ENCODE data around the gene RAMAC.

RAMAC gene

DNA sequence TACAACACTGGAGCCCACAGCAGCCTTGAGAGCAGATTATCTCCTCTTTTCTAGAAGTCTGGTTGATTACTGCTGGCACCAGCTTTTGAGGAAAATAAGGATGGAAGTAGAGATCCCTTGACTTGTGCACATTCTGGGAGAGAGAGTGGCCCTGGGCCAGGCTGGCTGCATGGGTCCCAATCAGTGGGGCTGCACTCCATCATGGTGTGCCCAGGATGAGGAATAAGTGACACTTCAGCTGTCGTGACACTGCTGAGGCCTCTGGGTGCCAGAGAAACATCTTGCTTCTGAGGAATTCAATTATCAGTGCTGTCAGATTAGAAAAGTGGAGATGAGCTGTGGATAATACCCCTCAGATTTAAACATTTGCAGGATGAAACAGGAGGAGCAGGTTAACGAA is 9.1 kb downstream of the RAMAC start:
- Histone ChIP-seq H3K27ac (ENCODE audit: low read length) (no peak overlapping the region), H2AFZ (ENCODE audit: low read depth, low read length) (no peak overlapping the region), H3K4me3 (ENCODE audit: low read depth in 1 of 2, low read length in 2 of 2) (no peak overlapping the region), H3K4me1 (ENCODE audit: insufficient read depth, low read length) (no peaks in the 10 kb centered on the region), H3K36me3 (ENCODE audit: insufficient read depth, low read length) (no peaks in the 10 kb centered on the region; the same call in 1 of the 2 replicates), H3K27me3 (ENCODE audit: insufficient read depth, low read length, poor library complexity) (no peaks in the 10 kb centered on the region), H4K20me1 (ENCODE audit: insufficient read depth, low read length) (no peaks in the 10 kb centered on the region), H3K79me2 (ENCODE audit: insufficient read depth, low read length) (no peaks in the 10 kb centered on the region), H3K9ac (ENCODE audit: low read depth, low read length) (no peak overlapping the region), H3K4me2 (ENCODE audit: insufficient read depth, low read length) (no peak overlapping the region), H3K9me3 (ENCODE audit: insufficient read depth, low read length, severe bottlenecking) (no peaks in the 10 kb centered on the region)
- TF ChIP-seq, protein P1, sequence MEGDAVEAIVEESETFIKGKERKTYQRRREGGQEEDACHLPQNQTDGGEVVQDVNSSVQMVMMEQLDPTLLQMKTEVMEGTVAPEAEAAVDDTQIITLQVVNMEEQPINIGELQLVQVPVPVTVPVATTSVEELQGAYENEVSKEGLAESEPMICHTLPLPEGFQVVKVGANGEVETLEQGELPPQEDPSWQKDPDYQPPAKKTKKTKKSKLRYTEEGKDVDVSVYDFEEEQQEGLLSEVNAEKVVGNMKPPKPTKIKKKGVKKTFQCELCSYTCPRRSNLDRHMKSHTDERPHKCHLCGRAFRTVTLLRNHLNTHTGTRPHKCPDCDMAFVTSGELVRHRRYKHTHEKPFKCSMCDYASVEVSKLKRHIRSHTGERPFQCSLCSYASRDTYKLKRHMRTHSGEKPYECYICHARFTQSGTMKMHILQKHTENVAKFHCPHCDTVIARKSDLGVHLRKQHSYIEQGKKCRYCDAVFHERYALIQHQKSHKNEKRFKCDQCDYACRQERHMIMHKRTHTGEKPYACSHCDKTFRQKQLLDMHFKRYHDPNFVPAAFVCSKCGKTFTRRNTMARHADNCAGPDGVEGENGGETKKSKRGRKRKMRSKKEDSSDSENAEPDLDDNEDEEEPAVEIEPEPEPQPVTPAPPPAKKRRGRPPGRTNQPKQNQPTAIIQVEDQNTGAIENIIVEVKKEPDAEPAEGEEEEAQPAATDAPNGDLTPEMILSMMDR (IDR thresholded peaks at IDR 0.05; ENCODE audit: borderline replicate concordance, extremely low read depth, low read length, poor library complexity, severe bottlenecking): no peak
- TF ChIP-seq EZH2 (IDR thresholded peaks at IDR 0.05; ENCODE audit: borderline replicate concordance, low read depth, low read length, severe bottlenecking): no peak
- no peak for DNase-seq
- ATAC-seq (ENCODE audit: insufficient read depth, low read depth): no peak

DNA sequence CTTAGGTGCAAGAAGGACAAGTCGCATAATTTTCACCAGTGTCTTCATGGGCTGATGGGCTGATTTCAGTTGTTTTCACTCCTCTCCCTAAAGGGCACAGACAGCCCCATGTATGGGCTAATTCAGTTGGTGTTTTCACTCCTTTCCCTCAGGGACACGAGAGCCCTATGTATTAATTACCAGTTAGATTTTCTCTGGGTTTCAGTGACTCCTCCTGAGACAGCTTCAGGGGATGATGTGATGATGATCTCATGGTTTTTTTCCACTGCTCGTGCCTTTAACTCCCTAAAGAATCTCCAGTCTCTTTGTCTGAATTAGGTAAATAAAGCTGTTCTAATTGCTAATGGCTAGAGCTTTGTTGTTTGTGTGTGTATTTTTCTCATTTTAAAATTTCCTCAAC is 9.9 kb downstream of the RAMAC start:
- TF ChIP-seq, protein P1 (IDR thresholded peaks at IDR 0.05; ENCODE audit: borderline replicate concordance, extremely low read depth, low read length, poor library complexity, severe bottlenecking): no peak
- no peak for TF ChIP-seq EZH2 (IDR thresholded peaks at IDR 0.05; ENCODE audit: borderline replicate concordance, low read depth, low read length, severe bottlenecking)
- Histone ChIP-seq H3K36me3 (ENCODE audit: insufficient read depth, low read length) (no peaks in the 10 kb centered on the region; the same call in 1 of the 2 replicates), H3K9ac (ENCODE audit: low read depth, low read length) (no peak overlapping the region), H3K79me2 (ENCODE audit: insufficient read depth, low read length) (no peaks in the 10 kb centered on the region), H4K20me1 (ENCODE audit: insufficient read depth, low read length) (no peaks in the 10 kb centered on the region), H3K9me3 (ENCODE audit: insufficient read depth, low read length, severe bottlenecking) (no peaks in the 10 kb centered on the region), H2AFZ (ENCODE audit: low read depth, low read length) (no peak overlapping the region), H3K27me3 (ENCODE audit: insufficient read depth, low read length, poor library complexity) (no peaks in the 10 kb centered on the region), H3K4me3 (ENCODE audit: low read depth in 1 of 2, low read length in 2 of 2) (no peak overlapping the region), H3K4me1 (ENCODE audit: insufficient read depth, low read length) (no peaks in the 10 kb centered on the region), H3K4me2 (ENCODE audit: insufficient read depth, low read length) (no peak overlapping the region), H3K27ac (ENCODE audit: low read length) (no peak overlapping the region)
- DNase-seq (no peak), ATAC-seq (ENCODE audit: insufficient read depth, low read depth) (no peak)

DNA sequence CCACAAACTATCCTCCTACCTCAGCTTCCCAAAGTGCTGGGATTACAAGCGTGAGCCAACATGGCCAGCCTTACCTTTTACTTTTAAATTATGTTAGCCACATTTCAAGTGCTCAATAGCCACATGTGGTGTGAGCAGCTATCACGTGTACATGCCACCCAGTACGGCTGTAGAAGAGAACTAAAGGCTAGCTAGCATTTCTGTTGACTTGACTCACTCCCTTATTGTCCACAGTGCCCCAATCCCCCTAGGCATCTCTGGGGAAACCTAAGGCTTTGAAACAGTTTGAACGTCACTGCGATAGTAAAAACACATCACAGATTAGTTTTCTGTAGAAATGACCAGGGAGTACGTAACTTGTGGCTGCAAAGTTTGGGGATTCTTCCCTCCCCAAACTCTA is 13.4 kb downstream of the RAMAC start:
- no peaks in the 10 kb centered on the region for H3K36me3 ChIP-seq (ENCODE audit: insufficient read depth, low read length)
- H3K27me3 ChIP-seq (ENCODE audit: insufficient read depth, low read length, poor library complexity): no peaks in the 10 kb centered on the region
- no peaks in the 10 kb centered on the region for H3K4me1 ChIP-seq (ENCODE audit: insufficient read depth, low read length)
- no peak overlapping the region for H3K4me3 ChIP-seq (ENCODE audit: low read depth in 1 of 2, low read length in 2 of 2)
- no peak overlapping the region for H3K27ac ChIP-seq (ENCODE audit: low read length)
- DNase-seq (no peak), ATAC-seq (ENCODE audit: insufficient read depth, low read depth) (no peak)
- no peaks in the 10 kb centered on the region for H3K9me3 ChIP-seq (ENCODE audit: insufficient read depth, low read length, severe bottlenecking)
- no peak for TF ChIP-seq EZH2 (IDR thresholded peaks at IDR 0.05; ENCODE audit: borderline replicate concordance, low read depth, low read length, severe bottlenecking)
- TF ChIP-seq, protein P1 (IDR thresholded peaks at IDR 0.05; ENCODE audit: borderline replicate concordance, extremely low read depth, low read length, poor library complexity, severe bottlenecking): no peak
- H3K9ac ChIP-seq (ENCODE audit: low read depth, low read length): no peak overlapping the region
- no peak overlapping the region for H3K4me2 ChIP-seq (ENCODE audit: insufficient read depth, low read length)
- H2AFZ ChIP-seq (ENCODE audit: low read depth, low read length): no peak overlapping the region
- no peaks in the 10 kb centered on the region for H3K79me2 ChIP-seq (ENCODE audit: insufficient read depth, low read length)
- H4K20me1 ChIP-seq (ENCODE audit: insufficient read depth, low read length): no peaks in the 10 kb centered on the region

All from DND-41 (cell line).